NCI-H146 (cell line): ENCODE measurements around the gene ENDOD1.
"Not testable (repeated sequence)": the region's sequence is repeated elsewhere in the genome, so short reads cannot be mapped to it uniquely, and the experiment has no call there.

Experiments
- DNase-seq: peaks from one replicate; lab custom pipeline; 2025; lab: John Stamatoyannopoulos, UW

ENDOD1 gene, protein sequence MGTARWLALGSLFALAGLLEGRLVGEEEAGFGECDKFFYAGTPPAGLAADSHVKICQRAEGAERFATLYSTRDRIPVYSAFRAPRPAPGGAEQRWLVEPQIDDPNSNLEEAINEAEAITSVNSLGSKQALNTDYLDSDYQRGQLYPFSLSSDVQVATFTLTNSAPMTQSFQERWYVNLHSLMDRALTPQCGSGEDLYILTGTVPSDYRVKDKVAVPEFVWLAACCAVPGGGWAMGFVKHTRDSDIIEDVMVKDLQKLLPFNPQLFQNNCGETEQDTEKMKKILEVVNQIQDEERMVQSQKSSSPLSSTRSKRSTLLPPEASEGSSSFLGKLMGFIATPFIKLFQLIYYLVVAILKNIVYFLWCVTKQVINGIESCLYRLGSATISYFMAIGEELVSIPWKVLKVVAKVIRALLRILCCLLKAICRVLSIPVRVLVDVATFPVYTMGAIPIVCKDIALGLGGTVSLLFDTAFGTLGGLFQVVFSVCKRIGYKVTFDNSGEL

DNA sequence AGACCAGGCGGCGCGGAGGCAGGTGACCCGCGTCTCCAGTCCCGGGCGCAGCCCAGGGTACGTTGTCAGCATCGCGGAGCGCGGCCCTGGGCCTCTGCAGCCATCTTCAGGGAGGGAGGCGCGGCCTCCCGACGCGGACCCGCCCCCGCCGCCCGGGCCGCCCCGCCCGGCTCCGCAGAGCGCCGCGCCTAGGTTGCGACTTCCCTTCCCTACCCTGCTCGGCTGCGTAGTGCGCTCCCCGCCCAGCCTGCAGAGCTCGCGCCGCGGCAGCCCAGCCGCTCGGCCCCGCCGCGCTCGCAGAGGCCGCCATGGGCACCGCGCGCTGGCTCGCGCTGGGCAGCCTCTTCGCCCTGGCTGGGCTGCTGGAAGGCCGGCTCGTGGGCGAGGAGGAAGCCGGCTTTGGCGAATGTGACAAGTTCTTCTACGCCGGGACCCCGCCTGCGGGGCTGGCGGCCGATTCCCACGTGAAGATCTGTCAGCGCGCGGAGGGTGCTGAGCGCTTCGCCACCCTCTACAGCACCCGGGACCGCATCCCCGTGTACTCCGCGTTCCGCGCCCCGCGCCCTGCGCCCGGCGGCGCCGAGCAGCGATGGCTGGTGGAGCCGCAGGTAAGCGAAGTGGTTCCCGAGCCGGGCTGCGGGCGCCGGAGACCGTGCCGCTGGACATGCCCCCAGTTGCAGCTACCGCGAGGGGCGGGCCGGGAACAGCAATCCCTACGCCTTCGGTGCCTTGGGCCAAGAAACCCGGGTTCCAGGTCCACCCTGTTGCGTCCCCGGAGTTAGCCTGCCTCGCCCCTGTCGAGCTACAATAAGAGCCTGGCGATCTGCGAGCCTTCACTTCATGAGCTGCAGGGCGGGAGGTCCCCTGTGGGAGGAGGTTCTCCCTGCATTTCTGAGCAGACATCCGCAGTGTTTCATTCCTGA, at the start of gene ENDOD1:
ENDOD1 (plus strand) TSS at position 227 of the 923 bp plus-strand sequence; CDS start at position 309, 82 bp downstream.
- DNase-seq = peak; percentile 75

DNA sequence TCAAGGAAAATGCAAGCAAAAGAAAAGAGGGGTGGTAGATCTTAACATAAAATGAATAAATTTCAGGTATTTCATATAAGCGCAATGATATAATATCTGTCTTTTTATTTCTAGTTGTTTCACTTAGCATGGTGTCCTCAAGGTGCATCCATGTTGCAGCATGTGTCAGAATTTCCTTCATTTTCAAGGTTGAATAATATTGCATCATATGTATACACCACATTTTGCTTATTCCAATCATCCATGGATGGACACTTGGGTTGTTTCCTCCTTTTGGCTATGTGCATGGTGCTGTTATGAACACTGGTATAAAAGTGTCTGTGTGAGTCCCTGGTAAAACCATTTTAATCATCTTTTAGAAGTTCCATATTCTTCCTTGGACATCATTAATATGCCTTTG, 47.4 kb upstream of the ENDOD1 start:
- no peak for DNase-seq

DNA sequence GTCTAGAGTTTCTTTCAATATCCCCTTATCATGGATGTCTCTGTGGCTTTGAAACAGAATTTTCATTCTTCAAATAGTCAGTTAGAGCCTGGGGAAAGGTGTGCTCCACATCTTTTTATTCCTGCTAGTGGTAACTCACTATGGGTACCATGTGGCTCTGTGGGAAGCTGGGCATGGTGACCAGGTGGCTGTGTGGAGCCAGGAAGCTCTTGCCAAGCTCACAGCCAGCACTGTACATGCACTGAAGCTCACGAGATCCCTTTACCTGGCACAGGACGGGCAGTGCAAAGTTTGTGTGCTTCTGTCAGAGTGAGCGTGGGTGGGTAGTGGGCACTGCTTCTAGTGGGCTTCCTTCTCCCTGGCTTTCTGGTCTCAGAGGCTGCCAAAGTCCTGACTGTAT, 46.7 kb upstream of the ENDOD1 start:
- DNase-seq = no peak

DNA sequence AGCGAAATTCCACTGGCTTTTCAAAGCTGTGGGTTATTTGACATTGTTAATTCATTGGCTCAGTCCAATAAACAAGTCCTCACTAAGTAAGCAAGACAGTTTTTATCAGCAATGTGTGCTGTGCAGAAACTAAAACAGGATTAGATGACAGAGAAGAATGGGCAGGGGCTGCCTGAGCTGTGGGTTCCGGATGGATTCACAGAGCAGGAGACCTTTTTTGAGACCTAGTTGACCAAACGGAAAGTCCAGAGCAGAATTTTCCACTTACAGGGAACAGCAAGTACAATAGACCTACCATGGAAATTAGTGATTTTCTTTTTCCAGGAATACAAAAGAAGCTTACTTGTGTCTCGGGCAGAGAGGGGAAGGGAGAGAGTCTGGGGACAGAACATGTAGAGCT, 45.6 kb upstream of the ENDOD1 start:
- DNase-seq = no peak

DNA sequence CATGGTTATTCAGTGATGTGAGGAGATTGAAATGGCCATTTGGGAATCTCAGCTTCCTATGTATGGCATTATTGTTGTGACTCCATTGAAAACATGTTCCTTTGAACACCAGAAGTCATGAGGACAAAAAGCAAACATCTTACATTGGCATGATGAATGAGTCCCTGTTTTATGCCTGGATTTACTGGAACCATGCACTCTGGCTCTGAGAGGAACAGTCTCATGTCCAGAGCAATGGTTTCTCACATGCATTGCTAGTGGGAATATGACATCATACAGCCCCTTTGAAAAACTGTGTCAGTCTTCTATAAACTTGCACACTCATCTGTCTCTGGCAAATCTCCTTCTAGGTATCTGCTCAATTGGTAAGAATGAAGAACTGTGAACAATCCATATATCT, 43.8 kb upstream of the ENDOD1 start:
- DNase-seq = no peak

DNA sequence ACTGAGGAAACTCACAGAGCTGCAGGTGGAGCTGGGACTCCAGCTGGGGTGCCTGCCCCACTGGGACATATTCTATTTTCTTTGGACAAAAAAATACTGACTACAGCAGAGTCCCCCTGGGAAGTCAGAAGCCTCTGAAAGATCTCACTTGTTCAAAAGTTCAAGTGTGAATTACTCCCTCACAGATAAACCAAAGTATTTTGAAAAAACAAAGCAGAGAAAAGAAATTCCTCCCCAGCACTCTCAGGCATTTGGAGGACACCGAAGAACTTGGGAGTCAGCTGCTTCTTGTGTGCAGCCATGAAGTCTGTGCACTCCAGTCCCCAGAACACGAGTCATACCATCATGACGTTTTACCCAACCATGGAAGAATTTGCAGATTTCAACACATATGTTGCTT, 40.5 kb upstream of the ENDOD1 start, which contains the start of gene KDM4F:
KDM4F (plus strand) TSS at position 301 of the 400 bp plus-strand sequence.
- not testable (repeated sequence) for DNase-seq

DNA sequence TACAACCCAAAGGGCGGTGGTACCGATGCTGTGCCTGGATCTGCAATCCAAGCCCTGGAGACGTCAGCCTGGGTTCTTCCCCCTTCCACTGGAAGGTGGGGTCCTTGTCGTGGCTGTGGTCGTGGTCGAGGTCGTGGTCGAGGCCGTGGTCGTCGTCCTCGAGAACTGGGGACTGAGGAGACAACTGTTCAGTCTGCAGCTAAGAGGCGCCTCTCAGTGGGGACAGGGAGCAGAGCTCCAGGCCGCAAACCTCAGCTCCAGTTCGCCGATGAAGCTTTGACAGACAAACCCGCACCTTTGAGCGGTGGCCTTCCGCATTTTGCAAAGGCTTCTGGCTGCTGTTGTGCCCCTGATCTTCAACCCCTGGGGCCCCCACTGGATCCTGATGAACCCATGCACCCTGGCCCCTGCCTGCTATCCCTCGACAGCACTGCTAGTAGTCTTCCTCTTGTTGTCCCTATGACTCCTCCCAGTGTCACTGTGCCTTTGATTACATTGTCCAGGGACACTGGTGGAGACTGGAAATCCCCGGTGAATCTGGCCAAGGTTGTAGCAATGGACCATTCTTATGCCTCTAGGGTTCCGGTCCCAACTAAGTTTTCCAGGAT, 38.9 kb upstream of the ENDOD1 start:
- DNase-seq = no peak

DNA sequence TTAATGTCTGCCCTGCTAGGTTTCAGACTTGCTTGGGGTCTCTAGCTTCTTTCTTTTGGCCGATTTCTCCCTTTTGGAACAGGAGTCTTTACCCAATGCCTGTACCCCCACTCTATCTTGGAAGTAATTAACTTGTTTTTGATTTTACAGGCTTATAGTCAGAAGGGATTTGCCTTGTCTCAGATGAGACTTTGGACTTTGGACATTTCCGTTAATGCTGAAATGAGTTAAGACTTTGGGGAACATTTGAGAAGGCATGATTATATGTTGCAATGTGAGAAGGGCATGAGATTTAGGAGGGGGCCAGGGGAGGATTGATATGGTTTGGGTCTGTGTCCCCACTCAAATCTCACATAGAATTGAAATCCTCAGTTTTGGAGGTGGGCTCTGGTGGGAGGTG, 35.3 kb upstream of the ENDOD1 start:
- DNase-seq = no peak

DNA sequence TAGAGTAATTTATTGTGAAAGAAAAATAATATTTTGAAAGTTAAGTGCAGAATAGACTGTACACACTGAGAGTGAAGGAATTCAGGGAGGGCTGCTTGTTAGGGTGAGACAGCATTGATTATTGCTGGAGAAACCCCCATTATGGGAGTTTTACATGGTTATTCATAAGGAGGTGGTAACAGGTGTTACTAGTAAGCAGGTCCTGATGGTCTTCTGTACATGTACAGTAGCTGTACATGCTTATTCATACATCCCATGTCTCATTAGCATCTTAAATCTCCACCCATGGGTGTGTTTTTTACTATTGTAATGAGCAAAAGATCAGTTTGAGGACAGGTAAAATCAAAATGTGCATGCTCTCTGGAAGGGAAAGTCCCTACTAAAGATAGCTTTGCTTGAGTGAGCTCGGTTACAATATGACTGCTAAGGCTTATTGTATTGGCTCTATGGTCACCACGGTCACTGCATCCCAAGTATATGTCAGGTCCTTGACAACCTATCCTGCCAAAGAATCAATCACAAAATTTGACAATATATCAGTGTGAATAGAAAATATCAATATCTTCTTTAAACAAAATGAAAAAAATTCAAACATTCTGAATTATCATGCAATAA, 34.3 kb upstream of the ENDOD1 start:
- no peak for DNase-seq

DNA sequence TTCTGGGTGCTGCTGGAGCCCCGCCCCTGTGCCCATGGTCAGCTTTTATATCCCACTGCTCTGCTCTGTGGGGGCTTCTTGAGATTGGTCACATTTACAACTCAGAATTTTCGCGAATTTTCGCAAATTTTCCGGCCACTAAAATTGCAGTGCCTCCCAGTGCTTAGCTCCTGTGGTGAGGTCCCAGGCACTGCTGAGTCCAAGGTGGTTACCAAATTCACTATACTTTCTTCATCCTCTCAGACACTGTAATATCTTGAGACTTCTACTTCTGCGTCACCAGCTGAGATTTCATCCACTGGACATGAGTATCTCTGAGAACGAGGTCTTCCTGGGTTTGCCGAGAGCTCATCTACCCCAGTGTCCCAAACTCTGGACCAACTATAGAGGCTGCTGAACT, 31.7 kb upstream of the ENDOD1 start:
- DNase-seq = no peak

DNA sequence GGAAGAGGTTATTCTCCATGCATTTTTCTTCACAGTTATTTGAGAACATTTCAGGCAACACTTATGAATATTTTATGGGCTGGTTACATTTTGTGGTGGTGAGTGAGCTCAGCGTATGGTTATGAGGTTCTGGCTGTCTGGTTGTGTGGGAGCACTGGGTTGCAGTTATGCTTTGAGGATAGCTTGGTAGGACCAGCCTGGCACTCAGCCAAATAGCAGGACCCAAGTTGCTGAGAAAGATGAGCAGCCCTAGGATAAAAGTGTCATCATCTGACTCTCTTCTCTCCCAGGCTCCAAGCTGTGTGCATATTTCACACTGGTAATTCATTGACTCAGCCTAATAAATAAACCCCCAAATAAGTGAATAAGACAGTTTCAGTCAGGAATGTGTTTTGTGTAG, 31.0 kb upstream of the ENDOD1 start:
- no peak for DNase-seq

DNA sequence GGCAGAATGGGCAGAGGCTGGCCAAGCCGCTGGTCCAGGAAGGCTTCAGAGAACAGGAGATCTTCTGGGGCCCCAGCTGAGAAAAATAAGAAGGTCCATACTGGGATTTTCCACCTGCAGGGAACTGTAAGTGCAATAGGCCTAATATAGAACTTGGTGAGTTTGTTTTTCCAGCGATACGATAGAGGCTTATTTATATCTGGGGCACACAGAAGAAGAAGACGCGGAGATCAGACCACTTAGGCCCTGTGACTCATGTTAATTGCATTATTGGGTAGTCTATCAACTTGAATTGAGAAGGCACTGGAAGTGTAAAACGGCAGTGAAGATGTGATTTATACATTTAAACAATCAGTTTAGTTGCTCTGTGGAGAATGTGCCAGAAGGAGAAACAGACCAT, 30.6 kb upstream of the ENDOD1 start:
- DNase-seq = no peak

DNA sequence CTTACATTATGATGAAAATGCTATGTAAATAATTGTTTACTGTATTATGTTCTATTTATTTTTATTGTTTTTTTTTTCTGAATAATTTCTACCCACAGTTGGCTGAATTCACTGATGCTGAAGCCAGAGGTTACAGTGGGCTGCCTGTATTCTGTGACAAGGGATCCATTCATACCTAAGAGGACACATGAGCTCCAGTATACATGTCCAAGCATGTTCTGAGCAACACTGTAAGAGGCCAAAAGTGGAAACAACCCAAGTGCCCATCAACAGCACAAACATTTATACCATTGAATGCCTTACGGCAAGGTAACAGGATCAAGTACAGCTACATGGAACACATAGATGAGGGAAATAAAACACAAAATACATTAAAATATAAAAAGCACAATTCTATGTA, 24.3 kb upstream of the ENDOD1 start:
- no peak for DNase-seq

DNA sequence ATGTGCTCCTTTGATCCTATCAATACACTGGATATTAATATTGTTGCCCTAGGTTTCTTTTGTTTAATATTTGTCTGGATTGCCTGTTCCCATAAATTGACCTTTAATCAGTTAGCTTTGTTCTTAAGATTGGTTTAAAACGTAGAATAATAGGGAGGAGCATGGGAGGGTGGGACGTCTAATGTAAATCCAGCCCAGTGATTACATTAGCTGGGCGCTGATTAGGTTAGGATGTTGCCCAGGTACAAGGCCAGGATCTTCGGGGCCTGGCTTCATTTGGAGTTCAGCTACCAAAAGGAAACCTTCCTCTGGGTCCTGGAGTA, 23.0 kb upstream of the ENDOD1 start, which contains the start of gene SRSF8:
SRSF8 (plus strand) TSS at position 204 of the 323 bp plus-strand sequence. CDS start 308 bp downstream, outside the sequence.
- DNase-seq = no peak

DNA sequence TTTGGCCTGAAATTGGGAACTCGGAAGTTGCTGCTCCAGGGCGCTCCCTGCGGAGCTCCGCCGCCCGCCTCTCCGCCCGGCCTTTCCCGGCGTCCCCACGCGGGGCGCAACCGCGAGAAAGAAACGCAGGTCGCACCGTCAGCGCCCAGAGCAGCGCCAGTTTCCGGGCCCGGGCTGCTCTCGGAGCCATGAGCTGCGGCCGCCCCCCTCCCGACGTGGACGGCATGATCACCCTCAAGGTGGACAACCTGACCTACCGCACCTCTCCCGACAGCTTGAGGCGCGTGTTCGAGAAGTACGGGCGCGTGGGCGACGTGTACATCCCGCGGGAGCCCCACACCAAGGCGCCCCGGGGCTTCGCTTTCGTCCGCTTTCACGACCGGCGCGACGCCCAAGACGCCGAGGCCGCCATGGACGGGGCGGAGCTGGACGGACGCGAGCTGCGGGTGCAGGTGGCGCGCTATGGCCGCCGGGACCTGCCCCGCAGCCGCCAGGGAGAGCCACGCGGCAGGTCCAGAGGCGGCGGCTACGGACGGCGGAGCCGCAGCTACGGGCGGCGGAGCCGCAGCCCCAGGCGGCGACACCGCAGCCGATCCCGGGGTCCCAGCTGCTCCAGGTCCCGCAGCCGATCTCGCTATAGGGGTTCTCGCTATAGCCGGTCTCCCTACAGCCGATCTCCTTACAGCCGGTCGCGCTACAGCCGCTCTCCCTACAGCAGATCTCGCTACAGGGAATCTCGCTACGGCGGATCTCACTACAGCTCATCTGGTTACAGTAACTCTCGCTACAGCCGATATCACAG, 22.4 kb upstream of the ENDOD1 start:
- peak; percentile 68 for DNase-seq

DNA sequence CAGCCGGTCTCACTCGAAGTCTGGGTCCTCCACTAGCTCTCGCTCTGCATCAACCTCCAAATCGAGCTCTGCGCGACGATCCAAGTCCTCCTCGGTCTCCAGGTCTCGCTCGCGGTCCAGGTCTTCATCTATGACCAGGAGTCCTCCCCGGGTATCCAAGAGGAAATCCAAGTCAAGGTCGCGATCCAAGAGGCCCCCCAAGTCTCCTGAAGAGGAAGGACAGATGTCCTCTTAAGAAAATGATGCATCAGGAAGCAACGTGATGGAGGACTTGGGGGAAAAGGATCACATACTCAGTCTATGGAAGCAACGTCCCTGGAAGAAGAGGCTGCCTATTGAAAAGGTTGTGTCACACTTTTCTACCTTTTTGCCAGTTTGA, 21.8 kb upstream of the ENDOD1 start:
- DNase-seq = no peak

DNA sequence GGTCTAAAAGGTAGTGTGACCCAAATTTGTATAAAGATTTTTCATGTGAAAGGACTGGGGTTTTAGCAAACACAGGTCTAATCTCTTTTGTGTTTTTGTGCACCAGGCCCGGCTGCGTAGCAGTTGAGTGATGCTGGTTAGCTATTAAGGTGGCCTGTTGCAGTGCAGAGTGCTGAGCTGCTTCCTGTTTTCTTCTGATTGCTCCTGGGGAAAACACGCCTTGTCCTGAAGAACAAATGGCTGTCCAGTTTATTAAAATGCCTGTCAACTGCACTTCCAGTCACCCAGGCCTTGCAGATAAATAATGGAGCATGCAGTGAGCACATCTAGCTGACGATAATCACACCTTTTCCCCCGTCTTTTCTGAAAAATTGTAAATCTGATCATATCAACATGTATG, 21.1 kb upstream of the ENDOD1 start:
- peak; percentile 28 for DNase-seq

DNA sequence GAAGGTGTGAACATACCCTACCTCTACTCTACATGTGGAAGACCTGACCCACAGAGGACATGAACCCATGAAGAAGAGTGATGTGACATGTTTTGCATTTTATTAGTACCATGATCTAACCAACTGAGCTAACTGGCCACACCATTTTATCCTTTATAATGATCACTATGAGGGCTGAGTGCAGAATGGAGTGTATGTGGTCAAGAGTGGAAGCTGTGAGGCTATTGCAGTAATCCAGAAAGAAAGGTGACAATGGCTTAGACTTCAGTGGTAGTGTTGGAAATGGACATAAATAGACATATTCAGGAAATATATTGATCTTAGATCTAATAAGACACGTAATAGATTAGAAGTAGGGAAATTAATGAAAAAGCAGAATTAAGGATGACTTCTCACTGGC, 19.2 kb upstream of the ENDOD1 start:
- no peak for DNase-seq

DNA sequence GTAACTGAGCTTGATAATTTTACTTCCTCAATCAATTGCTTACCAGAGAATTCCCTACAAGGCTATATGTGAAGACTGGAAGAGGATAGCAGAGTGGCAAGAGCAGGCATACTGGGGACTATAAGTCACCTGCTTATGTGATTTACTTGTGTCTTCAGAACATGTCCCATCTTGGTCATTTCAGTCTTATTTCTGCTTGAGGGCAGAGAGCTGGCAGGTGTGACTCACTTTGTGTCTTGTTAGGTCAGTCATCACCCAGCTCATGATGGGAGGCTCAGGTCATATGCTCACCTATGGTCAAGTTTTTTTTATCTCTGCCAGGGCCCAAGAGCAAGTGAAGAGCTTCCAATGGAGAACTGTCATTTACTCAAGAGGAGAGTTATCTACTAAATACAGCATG, 16.7 kb upstream of the ENDOD1 start:
- DNase-seq = no peak

DNA sequence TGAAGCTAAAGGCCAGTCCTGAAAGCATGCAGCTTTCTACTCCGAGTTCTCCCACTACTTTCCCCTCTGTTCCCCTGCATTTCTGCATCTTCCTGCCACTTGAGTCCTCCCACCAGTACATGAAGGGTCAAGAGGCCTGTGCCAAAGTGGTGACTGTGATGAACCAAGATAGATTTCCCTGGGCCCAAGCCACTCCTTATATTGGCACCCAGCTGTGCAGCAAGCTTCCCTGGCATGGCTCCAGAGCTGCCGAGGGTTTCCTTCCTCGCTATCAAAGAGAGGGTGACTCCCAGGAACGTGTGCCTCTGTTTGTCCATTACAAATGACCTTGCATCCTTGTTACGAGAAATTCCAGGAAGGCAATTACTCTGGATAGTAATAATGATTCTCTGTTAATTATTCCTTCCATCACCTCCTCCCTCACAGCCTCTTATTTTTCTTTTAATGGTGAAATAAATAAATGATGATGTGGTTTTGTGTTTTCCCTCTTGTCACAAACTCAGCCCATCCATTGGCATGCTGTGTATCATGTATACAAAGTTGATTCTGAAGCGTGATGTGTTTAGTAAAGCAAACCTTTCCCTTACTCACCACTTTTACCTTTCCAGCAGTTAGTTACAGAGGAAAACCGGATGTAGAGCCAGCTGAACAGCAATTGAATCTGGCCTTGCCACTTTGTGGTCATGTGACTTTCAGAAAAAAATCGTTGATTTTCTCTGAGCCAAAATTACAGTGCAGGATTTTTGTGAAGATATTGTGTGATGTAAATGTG, 14.7 kb upstream of the ENDOD1 start:
- no peak for DNase-seq
